Measurements from ENCODE around the gene MKLN1.

DNA sequence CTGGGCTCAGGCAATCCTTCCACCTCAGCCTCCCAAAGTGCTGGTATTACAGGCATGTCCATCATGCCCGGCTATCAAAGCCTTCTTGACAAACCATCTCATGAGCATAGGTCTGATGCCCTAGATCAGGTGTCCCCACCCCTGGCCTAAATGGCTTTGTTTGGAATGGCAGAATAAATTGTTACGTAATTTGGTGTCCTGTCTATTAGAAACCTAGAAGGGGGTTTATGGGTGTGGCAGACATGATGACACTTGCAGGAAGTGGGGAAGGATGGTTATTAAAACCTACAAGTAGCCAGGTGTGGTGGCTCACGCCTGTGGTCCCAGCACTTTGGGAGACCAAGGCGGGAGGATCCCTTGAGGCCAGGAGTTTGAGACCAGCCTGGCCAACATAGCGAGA is 38.6 kb upstream of the MKLN1 start:
- TF ChIP-seq, protein P1, sequence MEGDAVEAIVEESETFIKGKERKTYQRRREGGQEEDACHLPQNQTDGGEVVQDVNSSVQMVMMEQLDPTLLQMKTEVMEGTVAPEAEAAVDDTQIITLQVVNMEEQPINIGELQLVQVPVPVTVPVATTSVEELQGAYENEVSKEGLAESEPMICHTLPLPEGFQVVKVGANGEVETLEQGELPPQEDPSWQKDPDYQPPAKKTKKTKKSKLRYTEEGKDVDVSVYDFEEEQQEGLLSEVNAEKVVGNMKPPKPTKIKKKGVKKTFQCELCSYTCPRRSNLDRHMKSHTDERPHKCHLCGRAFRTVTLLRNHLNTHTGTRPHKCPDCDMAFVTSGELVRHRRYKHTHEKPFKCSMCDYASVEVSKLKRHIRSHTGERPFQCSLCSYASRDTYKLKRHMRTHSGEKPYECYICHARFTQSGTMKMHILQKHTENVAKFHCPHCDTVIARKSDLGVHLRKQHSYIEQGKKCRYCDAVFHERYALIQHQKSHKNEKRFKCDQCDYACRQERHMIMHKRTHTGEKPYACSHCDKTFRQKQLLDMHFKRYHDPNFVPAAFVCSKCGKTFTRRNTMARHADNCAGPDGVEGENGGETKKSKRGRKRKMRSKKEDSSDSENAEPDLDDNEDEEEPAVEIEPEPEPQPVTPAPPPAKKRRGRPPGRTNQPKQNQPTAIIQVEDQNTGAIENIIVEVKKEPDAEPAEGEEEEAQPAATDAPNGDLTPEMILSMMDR (IDR thresholded peaks at IDR 0.05; ENCODE audit: poor library complexity): no peak
- TF ChIP-seq EZH2 (IDR thresholded peaks at IDR 0.05; ENCODE audit: borderline replicate concordance) (no peak), EZH2phosphoT487 (IDR thresholded peaks at IDR 0.05; ENCODE audit: low read depth, severe bottlenecking, unreplicated experiment) (no peak)
